Neural cell (in vitro differentiated cells): Measurements from ENCODE around the gene MEIOC. TPM values are rescaled to one million over a fixed set of nuclear protein-coding genes. Genes with fewer than 3 reads are reported as not detected.

Experiments
- H2AFZ ChIP-seq: fragments of 200-600, 300-800 bp; sonication (generic), shearing (Covaris generic); 2 replicates; pipeline ENCODE4 v1.6.0; 2014; ENCODE audit warnings: low read depth, mild to moderate bottlenecking, antibody characterized with exemption, low read length, moderate library complexity
- H3F3A ChIP-seq: fragments of 200-600 bp; shearing (Covaris generic); 2 replicates; pipeline ENCODE4 v1.6.1; 2016; ENCODE audit warnings: mild to moderate bottlenecking, moderate library complexity, mixed read lengths, antibody characterized with exemption, low read length; ENCODE audit not compliant: insufficient read depth, poor library complexity, severe bottlenecking
- H3K27ac ChIP-seq: fragments of 200-600, 300-800 bp; sonication (generic), shearing (Covaris generic); 2 replicates; pipeline ENCODE4 v1.5.1; 2014; ENCODE audit warnings: mild to moderate bottlenecking, low read length, moderate library complexity
- H3K27me3 ChIP-seq: fragments of 300-800, 200-600 bp; sonication (generic), shearing (Covaris generic); 2 replicates; pipeline ENCODE4 v1.6.0; 2014; ENCODE audit warnings: mild to moderate bottlenecking, low read depth, low read length, moderate library complexity; ENCODE audit not compliant: insufficient read depth
- H3K36me3 ChIP-seq: fragments of 300-800, 200-600 bp; sonication (generic), shearing (Covaris generic); 2 replicates; pipeline ENCODE4 v1.5.1; 2014; ENCODE audit warnings: mild to moderate bottlenecking, antibody characterized with exemption, low read length, moderate library complexity; ENCODE audit not compliant: insufficient read depth
- H3K4me2 ChIP-seq: fragments of 300-800, 200-600 bp; sonication (generic), shearing (Covaris generic); 2 replicates; pipeline ENCODE4 v1.6.0; 2014; ENCODE audit warnings: mild to moderate bottlenecking, low read length
- H3K4me3 ChIP-seq: fragments of 300-800, 200-600 bp; sonication (generic), shearing (Covaris generic); 2 replicates; pipeline ENCODE4 v1.5.1; 2014; ENCODE audit warnings: mild to moderate bottlenecking, low read length, moderate library complexity
- H3K79me2 ChIP-seq: fragments of 200-600 bp; shearing (Covaris generic); replicated peaks from 2 replicates; pipeline ENCODE4 v1.6.0; 2014; ENCODE audit warnings: mild to moderate bottlenecking, low read length, moderate library complexity; ENCODE audit not compliant: insufficient read depth
- H3K9ac ChIP-seq: fragments of 300-800, 200-600 bp; sonication (generic), shearing (Covaris generic); 2 replicates; pipeline ENCODE4 v1.6.1; 2016; ENCODE audit warnings: mild to moderate bottlenecking, low read length, mixed read lengths
- H3K9me2 ChIP-seq: fragments of 200-600 bp; shearing (Covaris generic); 2 replicates; pipeline ENCODE4 v1.6.1; 2016; ENCODE audit warnings: mild to moderate bottlenecking, low read length, mixed read lengths; ENCODE audit not compliant: insufficient read depth
- H3K9me3 ChIP-seq: fragments of 200-600, 300-800 bp; sonication (generic), shearing (Covaris generic); 2 replicates; pipeline ENCODE4 v1.6.1; 2016; ENCODE audit warnings: mild to moderate bottlenecking, mixed run types, low read length, moderate library complexity, mixed read lengths
- H4K20me1 ChIP-seq: fragments of 200-600 bp; shearing (Covaris generic); 2 replicates; pipeline ENCODE4 v1.6.1; 2016; ENCODE audit warnings: mild to moderate bottlenecking, mixed run types; ENCODE audit not compliant: insufficient read depth
- EP300 ChIP-seq: fragments of 450-650 bp; conservative IDR thresholded peaks from 2 replicates; pipeline ENCODE4 v1.6.1; 2014; ENCODE audit warnings: antibody characterized with exemption, mild to moderate bottlenecking, moderate library complexity; ENCODE audit not compliant: poor library complexity, severe bottlenecking
- EZH2 ChIP-seq: fragments of 200-600, 300-800 bp; shearing (Covaris generic), sonication (generic); IDR thresholded peaks from 2 replicates; pipeline ENCODE4 v1.6.1; 2014; ENCODE audit warnings: antibody characterized with exemption, low read length, borderline replicate concordance, mild to moderate bottlenecking; ENCODE audit not compliant: insufficient read depth, poor library complexity, severe bottlenecking
- MXI1 ChIP-seq: fragments of 450-650 bp; conservative IDR thresholded peaks from 2 replicates; pipeline ENCODE4 v1.6.1; 2014; ENCODE audit warnings: antibody characterized with exemption, mild to moderate bottlenecking; ENCODE audit not compliant: poor library complexity, severe bottlenecking
- POLR2AphosphoS5 ChIP-seq: IDR thresholded peaks from 2 replicates; pipeline ENCODE4 v1.6.1; 2012
- RAD21 ChIP-seq: fragments of 450-650 bp; conservative IDR thresholded peaks from 2 replicates; pipeline ENCODE4 v1.6.1; 2014; ENCODE audit warnings: antibody characterized with exemption, mild to moderate bottlenecking, moderate library complexity
- REST ChIP-seq: IDR thresholded peaks from 2 replicates; pipeline ENCODE4 v1.6.1; 2012; ENCODE audit warnings: borderline replicate concordance
- SMC3 ChIP-seq: fragments of 450-650 bp; conservative IDR thresholded peaks from 2 replicates; pipeline ENCODE4 v1.6.1; 2014; ENCODE audit warnings: antibody characterized with exemption, mild to moderate bottlenecking, moderate library complexity; ENCODE audit not compliant: poor library complexity
- TAF1 ChIP-seq: IDR thresholded peaks from 2 replicates; pipeline ENCODE4 v1.6.1; 2012; ENCODE audit warnings: low read depth
- polyA plus RNA-seq: library from polyadenylated mRNA; depleted of rRNA; stranded (reverse); fragments of >200 nt; gene quantifications from 2 replicates; pipeline ENCODE4 v1.2.3, GENCODE V29; 2014
- TF ChIP-seq, protein P1 (sequence below): fragments of 450-650 bp; IDR thresholded peaks from 2 replicates; pipeline ENCODE4 v1.5.1; 2014; ENCODE audit warnings: antibody characterized with exemption, mild to moderate bottlenecking, moderate library complexity; ENCODE audit not compliant: poor library complexity, severe bottlenecking

Gene MEIOC
- polyA plus RNA-seq, 1 donor from 2014 or later, result not detected

- peaks cover 5% of the 10 kb centered on the region for H3K9me3 ChIP-seq
- H2AFZ ChIP-seq, result no peak overlapping the region
- H4K20me1 ChIP-seq, result no peaks in the 10 kb centered on the region
- TF ChIP-seq TAF1 (no peak), REST (no peak), EP300 (no peak), SMC3 (no peak), RAD21 (no peak), MXI1 (no peak), EZH2 (no peak), POLR2AphosphoS5 (no peak)
- TF ChIP-seq, protein P1, sequence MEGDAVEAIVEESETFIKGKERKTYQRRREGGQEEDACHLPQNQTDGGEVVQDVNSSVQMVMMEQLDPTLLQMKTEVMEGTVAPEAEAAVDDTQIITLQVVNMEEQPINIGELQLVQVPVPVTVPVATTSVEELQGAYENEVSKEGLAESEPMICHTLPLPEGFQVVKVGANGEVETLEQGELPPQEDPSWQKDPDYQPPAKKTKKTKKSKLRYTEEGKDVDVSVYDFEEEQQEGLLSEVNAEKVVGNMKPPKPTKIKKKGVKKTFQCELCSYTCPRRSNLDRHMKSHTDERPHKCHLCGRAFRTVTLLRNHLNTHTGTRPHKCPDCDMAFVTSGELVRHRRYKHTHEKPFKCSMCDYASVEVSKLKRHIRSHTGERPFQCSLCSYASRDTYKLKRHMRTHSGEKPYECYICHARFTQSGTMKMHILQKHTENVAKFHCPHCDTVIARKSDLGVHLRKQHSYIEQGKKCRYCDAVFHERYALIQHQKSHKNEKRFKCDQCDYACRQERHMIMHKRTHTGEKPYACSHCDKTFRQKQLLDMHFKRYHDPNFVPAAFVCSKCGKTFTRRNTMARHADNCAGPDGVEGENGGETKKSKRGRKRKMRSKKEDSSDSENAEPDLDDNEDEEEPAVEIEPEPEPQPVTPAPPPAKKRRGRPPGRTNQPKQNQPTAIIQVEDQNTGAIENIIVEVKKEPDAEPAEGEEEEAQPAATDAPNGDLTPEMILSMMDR, result no peak
- no peaks in the 10 kb centered on the region for H3K79me2 ChIP-seq
- H3K4me2 ChIP-seq, result no peak overlapping the region
- peaks cover 20% of the 10 kb centered on the region for H3K27me3 ChIP-seq
- no peaks in the 10 kb centered on the region for H3K36me3 ChIP-seq
- no peaks in the 10 kb centered on the region for H3F3A ChIP-seq
- H3K27ac ChIP-seq, result no peak overlapping the region
- no peak overlapping the region for H3K4me3 ChIP-seq
- H3K9ac ChIP-seq, result no peak overlapping the region
- no peaks in the 10 kb centered on the region for H3K9me2 ChIP-seq
Observed at GRCh38 chr17:44652727-44653126, 3.5 kb upstream of the MEIOC start.

DNA sequence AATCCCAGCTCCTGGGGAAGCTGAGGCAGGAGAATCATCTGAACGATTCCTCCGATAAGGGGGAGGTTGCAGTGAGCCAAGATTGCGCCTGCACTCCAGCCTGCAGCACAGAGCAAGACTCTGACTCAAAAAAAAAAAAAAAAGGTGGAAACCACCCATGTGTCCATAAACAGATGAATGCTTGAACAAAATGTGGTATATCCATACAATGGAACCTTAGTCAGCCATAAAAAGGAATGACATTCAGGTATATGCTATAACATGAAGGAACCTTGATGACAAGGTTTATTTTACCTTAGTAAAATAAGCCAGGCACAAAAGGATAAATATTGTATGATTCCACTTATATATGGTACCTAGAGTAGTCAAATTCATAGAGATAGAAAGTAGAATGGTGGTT, 2.9 kb upstream of the MEIOC start:
- peaks cover 20% of the 10 kb centered on the region for H3K27me3 ChIP-seq
- no peaks in the 10 kb centered on the region for H3K36me3 ChIP-seq
- no peaks in the 10 kb centered on the region for H3K79me2 ChIP-seq
- no peak overlapping the region for H2AFZ ChIP-seq
- H4K20me1 ChIP-seq, result no peaks in the 10 kb centered on the region
- no peak overlapping the region for H3K9ac ChIP-seq
- H3K9me3 ChIP-seq, result peaks cover 5% of the 10 kb centered on the region
- no peak for TF ChIP-seq EZH2
- TF ChIP-seq MXI1, result no peak
- TF ChIP-seq RAD21, result no peak
- no peak for TF ChIP-seq REST
- no peaks in the 10 kb centered on the region for H3F3A ChIP-seq
- H3K9me2 ChIP-seq, result no peaks in the 10 kb centered on the region
- H3K27ac ChIP-seq, result no peak overlapping the region
- H3K4me2 ChIP-seq, result no peak overlapping the region
- H3K4me3 ChIP-seq, result no peak overlapping the region
